Measurements from ENCODE around the gene PDE10A.
A peak's percentile ranks its signal among the peaks of the same experiment; 100 is the strongest.
"Not testable (repeated sequence)": the region's sequence is repeated elsewhere in the genome, so short reads cannot be mapped to it uniquely, and the experiment has no call there.

The PDE10A gene

GRCh38 chr6:165481921-165482320, 181.1 kb downstream of the PDE10A start:
- TF ChIP-seq CTCF (conservative IDR thresholded peaks at IDR 0.05) (no peak), ZFX (IDR thresholded peaks at IDR 0.05) (no peak)
- peak overlapping the region; percentile 55 for H3K27ac ChIP-seq

GRCh38 chr6:165480916-165481315, 182.1 kb downstream of the PDE10A start:
- peak overlapping the region; percentile 31; the same call in 1 of the 2 replicates for H3K27ac ChIP-seq
- TF ChIP-seq ZFX (IDR thresholded peaks at IDR 0.05) = no peak
- TF ChIP-seq CTCF (conservative IDR thresholded peaks at IDR 0.05) = no peak

- H3K27ac ChIP-seq = no peak overlapping the region
- TF ChIP-seq CTCF (conservative IDR thresholded peaks at IDR 0.05) = no peak
- no peak for TF ChIP-seq ZFX (IDR thresholded peaks at IDR 0.05)
These were observed 184.5 kb downstream of the PDE10A start for GRCh38 chr6:165478581-165478980.

- no peak overlapping the region for H3K27ac ChIP-seq
These were observed 193.6 kb downstream of the PDE10A start for GRCh38 chr6:165469483-165469882.

GRCh38 chr6:165468340-165469235, 194.5 kb downstream of the PDE10A start:
- H3K27ac ChIP-seq = peak overlapping the region; percentile 77
- TF ChIP-seq ZFX (IDR thresholded peaks at IDR 0.05) (no peak), CTCF (conservative IDR thresholded peaks at IDR 0.05) (no peak)

More at GRCh38 chr6:165469483-165469882, 193.6 kb downstream of the PDE10A start:
- TF ChIP-seq CTCF (conservative IDR thresholded peaks at IDR 0.05) (no peak), ZFX (IDR thresholded peaks at IDR 0.05) (no peak)

- H3K27ac ChIP-seq = not testable (repeated sequence)
These were observed 199.5 kb downstream of the PDE10A start for GRCh38 chr6:165463499-165463898.

GRCh38 chr6:165459605-165460301, 203.3 kb downstream of the PDE10A start:
- H3K27ac ChIP-seq = not testable (repeated sequence)

- TF ChIP-seq CTCF (conservative IDR thresholded peaks at IDR 0.05) (no peak), ZFX (IDR thresholded peaks at IDR 0.05) (no peak)
- no peak overlapping the region for H3K27ac ChIP-seq
These were observed 204.9 kb downstream of the PDE10A start for GRCh38 chr6:165458134-165458533.
